AG09319 (cell line): ENCODE data around the gene TFAP2C.

Experiments used
- DNase-seq: peaks from one replicate; pipeline ENCODE4 v3.0.0-alpha.2; 2010; ENCODE audit warnings: low read depth; ENCODE audit errors: extremely low read depth
- CTCF ChIP-seq: IDR thresholded peaks from 2 replicates; pipeline ENCODE4 v1.5.1; 2011; ENCODE audit warnings: low read depth, mild to moderate bottlenecking, inconsistent platforms, low read length, moderate library complexity

Gene TFAP2C

GRCh38 chr20:56628873-56629463 lies at the start of gene TFAP2C:
Gene TFAP2C, plus strand, starts transcription at chr20:56629306. Its CDS starts 239 bp downstream, at chr20:56629545.
- DNase-seq = peak; percentile 42
- TF ChIP-seq CTCF = no peak

GRCh38 chr20:56580226-56580625 lies 48.9 kb upstream of the TFAP2C start:
- TF ChIP-seq CTCF = no peak

GRCh38 chr20:56581701-56582100 lies 47.4 kb upstream of the TFAP2C start:
- no peak for TF ChIP-seq CTCF
- no peak for DNase-seq

More at GRCh38 chr20:56580226-56580625, 48.9 kb upstream of the TFAP2C start:
- DNase-seq = no peak

- no peak for TF ChIP-seq CTCF
- DNase-seq = no peak
Measured at GRCh38 chr20:56582542-56582941, 46.6 kb upstream of the TFAP2C start.

GRCh38 chr20:56584916-56585315 lies 44.2 kb upstream of the TFAP2C start:
- TF ChIP-seq CTCF = no peak
- no peak for DNase-seq

GRCh38 chr20:56587307-56588041 lies 41.6 kb upstream of the TFAP2C start:
- DNase-seq = no peak
- TF ChIP-seq CTCF = no peak

- DNase-seq = no peak
Measured at GRCh38 chr20:56588996-56589395, 40.1 kb upstream of the TFAP2C start.

More at GRCh38 chr20:56588996-56589395, 40.1 kb upstream of the TFAP2C start:
- TF ChIP-seq CTCF = no peak
